Measurements from ENCODE around the gene SLC13A3.

Gene SLC13A3

DNA sequence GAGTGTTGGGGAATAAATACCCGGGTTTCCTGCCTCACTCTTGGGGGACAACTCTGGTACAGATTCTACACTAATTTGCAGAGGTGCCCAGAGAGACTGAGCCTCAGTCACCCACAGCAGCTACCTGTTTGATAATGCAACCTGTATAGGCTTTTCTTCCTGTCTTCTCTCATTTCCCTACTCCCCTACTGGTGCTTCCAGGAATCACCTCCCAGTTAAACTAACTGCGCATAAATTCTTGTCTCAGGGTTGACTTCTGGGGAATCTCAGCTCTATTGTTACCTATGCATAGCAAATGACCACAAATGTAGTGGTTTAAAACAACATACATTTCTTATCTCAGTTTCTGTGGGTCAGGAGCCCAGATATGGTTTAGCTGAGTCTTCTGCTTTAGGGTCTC, 112.1 kb downstream of the SLC13A3 start:
- DNase-seq (ENCODE audit: low spot score), result no peak

DNA sequence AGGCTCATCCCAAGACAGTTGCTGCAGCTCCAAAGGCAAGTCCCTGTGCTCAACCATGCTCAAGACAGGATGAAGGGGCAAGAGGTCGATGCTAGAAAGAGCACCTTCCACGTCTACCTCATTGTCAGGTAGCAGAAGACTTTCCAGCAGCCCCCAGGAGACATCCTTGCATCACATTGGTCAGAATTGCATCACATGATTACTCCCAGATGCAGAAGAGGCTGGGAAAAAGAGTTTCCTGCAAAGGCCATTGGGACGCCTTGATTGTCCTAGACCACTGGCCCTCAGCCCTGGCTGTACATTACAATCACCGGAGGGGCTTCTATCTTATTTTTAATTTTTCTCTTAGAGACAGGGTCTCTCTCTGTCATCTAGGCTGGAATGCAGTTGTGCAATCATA, 120.6 kb downstream of the SLC13A3 start:
- no peak for DNase-seq (ENCODE audit: low spot score)

DNA sequence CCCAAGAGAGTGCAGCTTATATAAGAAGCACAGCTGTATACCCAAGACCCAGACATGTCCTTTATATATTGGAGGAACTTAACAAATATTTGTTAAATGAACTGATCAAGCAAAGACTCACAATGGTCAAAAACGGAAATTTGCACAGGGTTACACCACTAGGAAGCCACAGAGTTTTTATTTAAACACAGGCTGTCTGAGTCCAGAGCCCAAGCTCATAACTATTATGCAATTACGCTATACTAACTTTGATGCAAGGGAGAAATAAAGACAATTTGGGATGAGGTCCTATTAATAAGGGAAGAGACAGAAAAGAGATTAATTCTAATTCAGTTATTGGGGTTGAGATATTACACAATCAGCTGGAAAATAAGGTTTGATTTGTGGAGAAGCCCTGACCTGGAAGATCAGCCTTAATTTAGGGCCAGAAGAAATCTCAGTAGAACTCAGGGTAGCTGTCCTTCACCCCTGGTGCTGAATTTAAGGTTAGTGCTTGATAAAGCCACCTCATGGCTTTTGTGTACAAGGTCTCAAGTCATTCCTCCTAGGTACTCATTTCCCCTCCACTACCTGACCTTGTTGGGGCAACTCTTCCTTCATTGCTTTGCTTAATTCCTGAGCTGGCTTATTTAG, 127.4 kb downstream of the SLC13A3 start:
- no peak for DNase-seq (ENCODE audit: low spot score)

DNA sequence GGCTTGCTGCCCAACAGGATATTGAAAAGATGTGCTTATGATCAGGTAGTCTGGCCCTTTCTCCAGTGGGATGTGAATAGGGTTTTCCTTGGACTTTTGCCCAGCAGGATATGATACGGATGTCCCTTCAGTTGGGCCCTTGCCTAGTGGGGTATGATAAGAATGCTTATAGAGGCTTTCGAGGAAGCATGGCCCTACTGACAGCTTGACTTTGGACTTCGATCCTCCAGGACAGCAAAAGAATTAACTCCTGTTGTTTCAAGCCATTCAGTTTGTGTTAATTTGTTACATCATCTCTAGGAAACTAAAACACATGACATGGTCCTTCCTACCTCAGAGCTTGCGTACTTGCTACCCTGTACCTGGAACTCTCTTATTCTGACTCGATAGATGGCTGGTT, 128.2 kb downstream of the SLC13A3 start:
- DNase-seq (ENCODE audit: low spot score), result no peak

DNA sequence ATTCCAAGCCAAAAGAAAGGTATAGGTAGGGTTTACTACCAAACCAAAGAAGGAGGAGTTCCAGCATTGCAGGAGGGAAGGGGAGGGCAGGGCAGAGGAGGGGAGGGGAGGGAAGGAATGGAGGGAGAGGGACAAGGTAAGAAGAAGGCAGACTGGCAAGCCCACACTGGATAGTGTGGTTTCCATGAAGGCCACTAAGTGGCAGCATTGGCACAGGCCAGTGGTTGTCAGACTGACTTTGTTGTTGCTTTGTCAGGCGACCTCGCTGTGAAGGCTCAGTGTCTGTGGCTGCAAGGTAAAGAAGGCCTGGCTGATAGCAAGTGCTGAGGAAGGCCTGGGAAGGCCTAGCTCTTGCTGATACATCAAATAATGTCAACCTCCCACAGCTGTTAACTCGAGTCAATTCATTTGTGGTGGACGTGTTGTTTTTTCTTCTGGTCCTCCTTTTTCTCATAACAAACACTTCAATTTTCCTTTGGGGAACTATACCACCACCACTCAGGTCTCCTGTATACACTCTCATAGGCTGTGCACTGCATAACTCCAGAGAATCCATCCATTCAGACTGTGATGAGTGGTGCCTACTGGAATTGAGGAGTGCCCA, 130.2 kb downstream of the SLC13A3 start:
- DNase-seq (ENCODE audit: low spot score), result peak; percentile 40

DNA sequence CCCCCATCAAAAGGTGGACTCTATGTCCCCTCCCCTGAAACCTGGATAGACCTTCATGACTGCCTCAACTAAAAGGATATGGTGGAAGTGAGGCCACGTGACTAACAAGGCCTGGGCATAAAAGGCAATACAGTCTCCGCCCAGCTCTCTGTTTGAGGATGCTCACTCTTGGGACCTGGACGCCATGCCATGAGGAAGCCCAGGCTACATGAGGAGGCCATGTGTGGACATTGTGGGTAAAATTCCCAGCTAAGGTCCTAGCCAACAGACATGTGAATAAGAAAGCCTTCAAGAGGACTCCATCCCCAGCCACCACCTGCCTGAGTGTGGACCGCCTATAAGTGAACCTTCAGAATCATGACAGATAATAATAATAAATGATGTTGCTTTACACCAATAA, 130.7 kb downstream of the SLC13A3 start:
- no peak for DNase-seq (ENCODE audit: low spot score)

DNA sequence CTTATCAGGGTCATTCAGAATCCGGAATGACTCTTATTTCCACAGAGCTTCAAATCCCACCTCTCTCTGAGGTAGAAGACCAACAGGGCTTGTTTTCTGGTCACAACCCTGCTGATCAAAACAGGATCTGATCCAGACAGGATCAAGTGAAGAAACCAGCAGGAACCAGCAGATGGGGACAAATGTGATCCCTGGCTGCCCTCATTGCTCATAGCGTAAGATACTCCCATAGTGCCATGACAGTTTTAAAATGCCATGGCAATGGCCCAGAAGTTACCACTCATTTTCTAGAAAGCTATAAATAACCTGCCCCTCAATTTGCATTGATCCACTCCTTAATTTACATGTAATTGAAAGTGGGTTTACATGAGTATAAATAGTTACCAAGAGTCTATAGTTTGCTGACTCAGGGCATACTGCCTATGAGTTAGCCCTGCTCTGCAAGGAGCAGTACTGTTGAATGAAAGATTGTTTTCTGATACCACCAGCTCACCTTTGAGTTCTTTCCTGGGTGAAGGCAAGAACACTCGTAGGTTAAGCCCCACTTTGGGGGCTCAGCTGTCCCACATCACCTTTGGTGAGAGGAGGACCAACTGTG, 131.7 kb downstream of the SLC13A3 start:
- no peak for DNase-seq (ENCODE audit: low spot score)

DNA sequence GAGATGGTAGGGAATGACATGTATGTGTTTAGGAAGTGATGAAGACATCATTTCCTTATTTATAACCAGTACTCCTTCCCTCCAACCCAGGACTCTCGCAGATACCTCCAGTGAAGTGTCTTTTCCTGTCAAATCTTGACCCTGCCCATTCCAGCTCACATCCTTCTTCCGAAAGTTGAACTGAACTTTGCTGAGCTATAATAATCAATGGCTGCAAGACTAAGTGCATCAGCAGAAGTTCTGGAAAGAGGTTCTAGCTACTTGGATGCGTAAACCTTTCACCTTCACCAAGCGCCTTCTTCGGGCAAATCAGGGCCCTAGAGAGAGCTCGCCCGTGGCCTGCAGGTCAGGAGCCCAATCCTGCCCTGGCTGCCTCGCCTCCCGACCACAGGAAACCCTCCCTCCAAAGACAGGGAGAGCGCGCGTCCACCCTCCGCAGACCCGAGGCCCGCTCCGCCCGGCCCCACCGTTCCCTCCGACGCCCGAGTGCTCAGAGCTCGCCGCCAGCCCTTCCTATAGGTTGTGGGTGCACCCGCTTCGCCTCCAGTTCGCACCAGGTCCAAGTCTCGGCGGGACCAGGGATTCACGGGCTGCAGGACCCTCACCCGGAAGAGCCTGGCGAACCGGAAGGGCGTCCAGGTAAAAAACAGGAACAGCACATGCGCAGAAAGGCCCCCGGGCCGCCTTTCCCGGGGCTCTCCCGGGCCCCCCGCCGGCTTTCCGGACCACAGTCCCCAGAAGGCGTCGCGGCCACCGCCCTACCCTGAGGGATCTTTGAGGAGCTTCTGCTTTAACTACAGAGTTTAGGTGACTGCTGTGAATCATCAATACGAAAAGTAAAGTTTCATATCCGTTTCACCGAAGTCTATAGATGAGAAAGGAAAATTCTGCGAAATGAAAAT, 138.1 kb downstream of the SLC13A3 start, which contains the start of gene ZNF334:
Gene ZNF334, minus strand, starts transcription at position 617 of the 902 bp plus-strand sequence. CDS start 1,457 bp downstream, outside the sequence.
- peak; percentile 53 for DNase-seq (ENCODE audit: low spot score)

DNA sequence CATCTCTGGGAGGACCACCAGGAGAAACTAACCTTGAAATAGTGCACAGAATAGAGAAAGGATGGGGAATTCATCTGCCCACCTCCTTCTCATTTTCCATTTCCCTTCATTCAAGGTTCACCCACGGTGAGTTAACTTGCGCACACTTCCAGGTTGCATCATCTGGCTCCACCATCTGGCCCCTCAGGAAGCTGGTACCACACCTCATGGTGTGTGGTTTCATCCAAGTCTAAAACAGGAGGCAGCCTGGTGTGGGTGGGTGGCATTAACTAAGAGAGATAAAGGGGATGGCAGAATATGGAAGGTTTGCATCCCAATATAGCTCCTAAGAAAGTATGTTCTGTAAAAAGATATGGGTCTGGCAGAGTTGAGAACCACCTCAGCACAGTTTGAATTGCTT, 141.7 kb downstream of the SLC13A3 start:
- no peak for DNase-seq (ENCODE audit: low spot score)

Data from globus pallidus (tissue), 1 donor.